Activated naive CD4-positive, alpha-beta T cell treated with anti-CD3 and anti-CD28 coated beads, Interleukin-2, amount 50 U/mL, for 24 hours (primary cell): ENCODE results near the gene ZNF334.
A peak's percentile ranks its signal among the peaks of the same experiment; 100 is the strongest.

Experiments
- H3K27ac Mint-ChIP-seq: one replicate; pipeline ENCODE4 v1.8.0; 2021; ENCODE audit warnings: mild to moderate bottlenecking, mixed read lengths
- H3K27me3 Mint-ChIP-seq: one replicate; pipeline ENCODE4 v1.8.0; 2021; ENCODE audit warnings: mixed read lengths
- H3K36me3 Mint-ChIP-seq: one replicate; pipeline ENCODE4 v1.8.0; 2021; ENCODE audit warnings: mixed read lengths
- H3K4me1 Mint-ChIP-seq: one replicate; pipeline ENCODE4 v1.8.0; 2021; ENCODE audit warnings: mixed read lengths
- H3K4me3 Mint-ChIP-seq: one replicate; pipeline ENCODE4 v1.8.0; 2021; ENCODE audit warnings: mild to moderate bottlenecking, mixed read lengths
- H3K9me3 Mint-ChIP-seq: one replicate; pipeline ENCODE4 v1.8.0; 2021; ENCODE audit warnings: mixed read lengths

ZNF334 gene

GRCh38 chr20:46477640-46478039, 35.7 kb downstream of the ZNF334 start:
- no peak overlapping the region for H3K4me3 Mint-ChIP-seq
- H3K9me3 Mint-ChIP-seq, result no peaks in the 10 kb centered on the region
- H3K36me3 Mint-ChIP-seq, result no peaks in the 10 kb centered on the region
- no peaks in the 10 kb centered on the region for H3K4me1 Mint-ChIP-seq
- H3K27ac Mint-ChIP-seq, result no peak overlapping the region
- peaks cover 20% of the 10 kb centered on the region for H3K27me3 Mint-ChIP-seq

GRCh38 chr20:46477225-46477624, 36.1 kb downstream of the ZNF334 start:
- Mint-ChIP-seq H3K4me3 (no peak overlapping the region), H3K27ac (no peak overlapping the region), H3K9me3 (no peaks in the 10 kb centered on the region), H3K4me1 (no peaks in the 10 kb centered on the region), H3K36me3 (no peaks in the 10 kb centered on the region), H3K27me3 (peaks cover 24% of the 10 kb centered on the region)

- no peaks in the 10 kb centered on the region for H3K4me1 Mint-ChIP-seq
- peaks cover 11% of the 10 kb centered on the region for H3K27me3 Mint-ChIP-seq
- H3K36me3 Mint-ChIP-seq, result no peaks in the 10 kb centered on the region
- H3K27ac Mint-ChIP-seq, result no peak overlapping the region
- no peaks in the 10 kb centered on the region for H3K9me3 Mint-ChIP-seq
- no peak overlapping the region for H3K4me3 Mint-ChIP-seq
Observed at GRCh38 chr20:46468508-46468907, 44.9 kb downstream of the ZNF334 start.

GRCh38 chr20:46464451-46464850, 48.9 kb downstream of the ZNF334 start:
- Mint-ChIP-seq H3K36me3 (no peaks in the 10 kb centered on the region), H3K4me1 (no peaks in the 10 kb centered on the region), H3K27ac (peak overlapping the region; percentile 63), H3K4me3 (no peak overlapping the region), H3K27me3 (peaks cover 13% of the 10 kb centered on the region), H3K9me3 (no peaks in the 10 kb centered on the region)

DNA sequence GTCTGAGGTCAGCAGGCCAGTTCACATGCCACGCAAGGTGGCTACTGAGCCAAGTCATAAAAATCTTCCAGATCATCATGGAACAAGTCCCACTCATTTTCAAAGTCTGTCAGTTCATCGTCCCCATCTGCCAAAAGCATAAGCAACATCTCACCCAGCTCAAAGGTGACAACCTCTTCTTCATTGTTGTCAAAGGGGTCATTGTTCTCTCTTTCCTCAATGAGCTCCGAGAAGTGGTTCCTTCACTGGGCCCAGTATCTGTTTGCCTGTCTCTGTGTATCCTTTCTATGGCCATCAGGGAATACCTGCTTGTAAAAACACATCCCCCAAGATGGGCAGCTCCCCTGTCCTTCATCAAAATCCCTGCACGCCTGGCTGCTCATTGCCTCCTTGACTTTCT, 49.5 kb downstream of the ZNF334 start:
- H3K9me3 Mint-ChIP-seq, result no peaks in the 10 kb centered on the region

GRCh38 chr20:46461808-46462207, 51.6 kb downstream of the ZNF334 start:
- no peak overlapping the region for H3K4me3 Mint-ChIP-seq
- H3K4me1 Mint-ChIP-seq, result no peaks in the 10 kb centered on the region
- H3K36me3 Mint-ChIP-seq, result peaks cover 2% of the 10 kb centered on the region
- peaks cover 3% of the 10 kb centered on the region for H3K9me3 Mint-ChIP-seq
- H3K27ac Mint-ChIP-seq, result no peak overlapping the region
- H3K27me3 Mint-ChIP-seq, result peaks cover 20% of the 10 kb centered on the region

More for the DNA sequence above, 49.5 kb downstream of the ZNF334 start:
- H3K27ac Mint-ChIP-seq, result no peak overlapping the region
- H3K36me3 Mint-ChIP-seq, result no peaks in the 10 kb centered on the region
- no peaks in the 10 kb centered on the region for H3K4me1 Mint-ChIP-seq
- H3K27me3 Mint-ChIP-seq, result peaks cover 15% of the 10 kb centered on the region
- H3K4me3 Mint-ChIP-seq, result no peak overlapping the region

- Mint-ChIP-seq H3K27ac (no peak overlapping the region), H3K9me3 (peaks cover 21% of the 10 kb centered on the region), H3K4me3 (no peak overlapping the region), H3K4me1 (no peaks in the 10 kb centered on the region), H3K27me3 (peaks cover 28% of the 10 kb centered on the region), H3K36me3 (peaks cover 8% of the 10 kb centered on the region)
Observed at GRCh38 chr20:46458866-46459750, 54.3 kb downstream of the ZNF334 start.

DNA sequence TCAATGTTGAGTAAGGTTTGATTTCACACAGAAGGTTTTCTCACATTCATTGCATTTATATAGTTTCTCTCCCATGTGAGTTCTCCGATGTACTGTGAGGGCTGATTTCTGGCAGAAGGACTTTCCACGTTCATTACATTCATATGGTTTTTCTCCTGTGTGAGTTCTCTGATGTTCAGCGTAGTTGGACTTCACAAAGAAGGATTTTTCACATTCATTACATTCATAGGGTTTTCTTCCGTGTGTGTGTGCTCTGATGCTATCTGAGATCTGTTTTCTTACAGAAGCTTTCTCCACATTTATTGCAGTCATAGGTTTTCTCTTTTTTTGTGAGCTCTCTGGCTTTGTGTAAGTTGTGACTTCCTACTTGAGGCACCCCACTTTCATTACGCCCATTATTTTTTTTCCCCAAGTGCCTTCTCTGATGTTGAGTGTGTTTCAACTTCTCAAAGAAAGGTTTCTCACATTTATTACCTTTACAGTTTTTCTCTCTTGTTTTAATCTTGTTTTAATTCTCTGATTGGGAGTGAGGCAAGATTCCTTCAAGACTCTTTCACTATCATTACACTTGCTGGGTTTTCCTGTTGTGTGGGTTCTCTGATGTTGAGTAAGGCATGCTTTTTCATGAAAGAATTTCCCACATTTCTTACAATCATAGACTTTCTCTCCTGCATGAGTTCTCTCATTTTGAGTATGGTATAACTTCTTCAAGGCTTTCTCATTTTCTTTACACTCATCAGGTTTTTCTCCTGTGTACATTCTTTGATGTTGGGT, 56.9 kb downstream of the ZNF334 start:
- Mint-ChIP-seq H3K4me3 (no peak overlapping the region), H3K27ac (no peak overlapping the region), H3K27me3 (peaks cover 28% of the 10 kb centered on the region), H3K9me3 (peaks cover 21% of the 10 kb centered on the region), H3K36me3 (peaks cover 8% of the 10 kb centered on the region), H3K4me1 (no peaks in the 10 kb centered on the region)

GRCh38 chr20:46455729-46456128, 57.6 kb downstream of the ZNF334 start:
- Mint-ChIP-seq H3K9me3 (peaks cover 21% of the 10 kb centered on the region), H3K4me3 (no peak overlapping the region), H3K27ac (no peak overlapping the region), H3K4me1 (no peaks in the 10 kb centered on the region), H3K27me3 (peaks cover 27% of the 10 kb centered on the region), H3K36me3 (peaks cover 8% of the 10 kb centered on the region)
